K562 (cell line): ENCODE results near the gene F12. TPM values are rescaled to one million over a fixed set of nuclear protein-coding genes. Genes with fewer than 3 reads are reported as not detected.

Experiments
- CHD7 ChIP-seq: fragments of 200-600 bp; sonication (generic); IDR thresholded peaks from one replicate; pipeline ENCODE4 v1.6.1; 2012; ENCODE audit warnings: mild to moderate bottlenecking, low read depth, low read length, inconsistent platforms
- GATA2 ChIP-seq: sonication (generic); formaldehyde crosslinking; IDR thresholded peaks from 2 replicates; pipeline ENCODE4 v1.4.0; 2020; ENCODE audit warnings: mild to moderate bottlenecking, missing genetic modification reagents
- KAT7 ChIP-seq: sonication (generic); formaldehyde crosslinking; IDR thresholded peaks from 2 replicates; pipeline ENCODE4 v1.8.0; 2022; ENCODE audit warnings: missing genetic modification reagents, mild to moderate bottlenecking, borderline replicate concordance
- MCM7 ChIP-seq, 2 experiments: fragments of 450-650 bp; IDR thresholded peaks; 2 replicates each; pipeline ENCODE4 v1.6.1; 2016 to 2018
- NFATC3 ChIP-seq: fragments of 450-650 bp; IDR thresholded peaks from 2 replicates; pipeline ENCODE4 v1.6.1; 2017; ENCODE audit warnings: mild to moderate bottlenecking
- NR2C2 ChIP-seq, 2 experiments: fragments of 200-800 bp in 1 of 2; sonication (Bioruptor generic) in 1 of 2; sonication (generic) in 1 of 2; formaldehyde crosslinking in 1 of 2; IDR thresholded peaks; 2 replicates each; pipeline versions ENCODE4 v1.6.1 to v1.8.0; 2016 to 2022; ENCODE audit warnings: mild to moderate bottlenecking in 1 of 2, missing compliant biosample characterization in 1 of 2, missing genetic modification characterization in 1 of 2, missing genetic modification reagents in 1 of 2
- PHF20 ChIP-seq: fragments of 450-650 bp; IDR thresholded peaks from 2 replicates; pipeline ENCODE4 v1.6.1; 2018; ENCODE audit not compliant: partially characterized antibody
- RCOR1 ChIP-seq, 2 experiments: IDR thresholded peaks; 2 replicates each; pipeline ENCODE4 v1.6.1; 2012; ENCODE audit warnings: low read depth in 2 of 2, low read length in 2 of 2, borderline replicate concordance in 1 of 2, improper control_type of control experiment in 1 of 2
- STAG1 ChIP-seq: sonication (generic); formaldehyde crosslinking; IDR thresholded peaks from 2 replicates; pipeline ENCODE4 v1.5.0; 2020; ENCODE audit warnings: missing genetic modification reagents, borderline replicate concordance
- TCF3 ChIP-seq: sonication (generic); formaldehyde crosslinking; IDR thresholded peaks from 2 replicates; pipeline ENCODE4 v1.4.0; 2020; ENCODE audit warnings: mild to moderate bottlenecking, missing genetic modification reagents
- ZBTB12 ChIP-seq: fragments of 250-450 bp; sonication (Bioruptor Pico); IDR thresholded peaks from 2 replicates; pipeline ENCODE4 v1.4.0; 2020
- ZBTB9 ChIP-seq: fragments of 450-650 bp; formaldehyde crosslinking; IDR thresholded peaks from 2 replicates; pipeline ENCODE4 v1.4.0; 2020; ENCODE audit warnings: mild to moderate bottlenecking, moderate library complexity
- ZNF143 ChIP-seq: sonication (generic); formaldehyde crosslinking; IDR thresholded peaks from 2 replicates; pipeline ENCODE4 v1.9.0; 2022; ENCODE audit warnings: mild to moderate bottlenecking, missing genetic modification reagents
- ZNF197 ChIP-seq: fragments of 200-800 bp; sonication (Bioruptor generic); IDR thresholded peaks from 2 replicates; pipeline ENCODE4 v1.6.1; 2016; ENCODE audit warnings: low read depth, missing genetic modification characterization, missing compliant biosample characterization
- polyA plus RNA-seq, 8 experiments: library from polyadenylated mRNA; depleted of rRNA in 4 of 8; stranded (reverse) in 5 of 8; unstranded in 3 of 8; fragments of >200 nt; fragmentation: Nextera tagmentation in 2 of 8; fragmentation: Illumina TruSeq in 1 of 8; extraction: Ambion mirVana in 2 of 8; extraction: Trizol in 1 of 8; gene quantifications; 2 replicates each; pipeline versions ENCODE4 v1.2.1 to v1.2.3, GENCODE V29; 2011 to 2014; ENCODE audit warnings: inconsistent platforms in 1 of 8, missing spikeins in 1 of 8
- total RNA-seq, 7 experiments: library from RNA; depleted of rRNA in 6 of 7; stranded (reverse); fragments of >200 nt in 6 of 7; fragmentation: Illumina TruSeq in 2 of 7; extraction: Trizol in 2 of 7; gene quantifications; 2 replicates each; pipeline versions ENCODE4 v1.2.1 to v1.2.3, GENCODE V29; 2011 to 2021; ENCODE audit warnings: low replicate concordance in 1 of 7

F12 gene
- total and polyA plus RNA-seq, 9 of the 15 experiments (the other 6 are each of a cell fraction or from before 2014, with no cell fraction given): 0.59 to 18.3 (median 3.6) TPM

- TF ChIP-seq ZBTB12 (CRISPR knock-in tag) (peak; percentile 24; the same call in 1 of the 2 replicates), NR2C2 (CRISPR knock-in tag; IDR thresholded peaks at IDR 0.05) (peak; percentile 69), NR2C2 (tag; IDR thresholded peaks at IDR 0.05) (peak; percentile 36; the same call in 1 of the 2 replicates), RCOR1 (IDR thresholded peaks at IDR 0.05; ENCODE audit: borderline replicate concordance in 1 of 2, low read depth in 2 of 2, low read length in 2 of 2) (peak in 1 of 2 experiments; percentile 75; a peak in 1 of 4 replicates), TCF3 (CRISPR knock-in tag) (peak; percentile 33; the same call in 1 of the 2 replicates), ZBTB9 (no peak), CHD7 (no peak), STAG1 (CRISPR knock-in tag) (no peak; the same call in none of the 2 replicates), GATA2 (CRISPR knock-in tag) (no peak), KAT7 (CRISPR knock-in tag) (0 out of 2 replicates have a peak, but pooled peaks have one; percentile 29), PHF20 (peak; percentile 32), ZNF197 (CRISPR knock-in tag) (no peak), ZNF143 (no peak), MCM7 (IDR thresholded peaks at IDR 0.05) (no peak), NFATC3 (no peak)
These were observed 45.8 kb upstream of the F12 start (continued) for GRCh38 chr5:177455036-177455660.
